HG02763 (cell line): ENCODE measurements around the gene NAA35.
"Not testable (repeated sequence)": the region's sequence is repeated elsewhere in the genome, so short reads cannot be mapped to it uniquely, and the experiment has no call there.

Source experiments
- ATAC-seq: cut with Tn5 transposase; IDR thresholded peaks from one replicate; pipeline ENCODE4 v1.9.1; 2021; ENCODE audit warnings: mild to moderate bottlenecking, moderate library complexity; ENCODE audit not compliant: unreplicated experiment

The NAA35 gene

GRCh38 chr9:86022687-86023266 lies 81.8 kb downstream of the NAA35 start:
- no peak for ATAC-seq

- ATAC-seq = no peak
These were observed 86.8 kb downstream of the NAA35 start for GRCh38 chr9:86027767-86028166.

DNA sequence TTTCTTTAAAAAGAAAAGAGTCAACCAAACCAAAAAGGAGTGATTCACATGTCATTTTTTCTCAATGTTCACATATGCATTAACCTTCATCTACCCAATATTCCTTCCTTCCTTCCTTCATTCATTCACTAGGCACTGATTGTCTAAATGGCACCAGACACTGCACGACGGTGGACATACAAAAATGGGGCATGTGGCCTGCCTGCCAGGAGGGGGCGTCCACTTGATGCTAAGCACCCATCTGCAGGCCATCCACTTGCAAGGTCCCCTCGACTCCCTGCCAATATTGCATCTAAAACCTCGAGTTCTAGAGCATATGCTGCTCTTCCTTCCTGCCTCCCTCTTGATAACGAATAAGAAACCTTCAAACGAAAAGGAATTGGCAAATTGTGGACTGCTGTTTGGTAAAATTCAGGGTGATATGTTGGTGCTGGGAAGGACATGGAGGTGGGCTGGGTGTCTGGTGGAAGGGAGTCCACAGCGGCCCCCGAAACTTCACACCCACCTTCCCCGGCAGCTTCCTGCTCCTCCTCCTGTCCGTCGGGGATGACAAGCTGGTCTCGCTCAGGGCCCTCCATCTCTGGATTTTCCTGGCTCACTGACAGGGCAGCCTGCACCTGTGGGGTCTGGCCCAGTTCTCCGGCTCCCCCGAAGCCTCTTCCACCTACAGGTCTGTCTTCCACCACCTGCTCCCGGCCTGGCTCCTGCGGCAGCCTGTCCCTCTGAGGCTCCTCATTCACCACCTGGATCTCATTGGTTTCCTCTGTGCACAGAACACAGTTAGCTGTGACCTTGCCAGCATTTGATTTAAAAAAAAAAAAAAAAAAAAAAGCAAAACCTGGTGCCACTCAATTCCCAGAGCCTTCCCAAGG lies 94.2 kb downstream of the NAA35 start:
- no peak for ATAC-seq

GRCh38 chr9:86035827-86036440 lies 95.0 kb downstream of the NAA35 start:
- ATAC-seq = no peak

- no peak for ATAC-seq
These were observed 95.6 kb downstream of the NAA35 start for GRCh38 chr9:86036555-86036954.

- no peak for ATAC-seq
These were observed 99.3 kb downstream of the NAA35 start for GRCh38 chr9:86039991-86040860.

DNA sequence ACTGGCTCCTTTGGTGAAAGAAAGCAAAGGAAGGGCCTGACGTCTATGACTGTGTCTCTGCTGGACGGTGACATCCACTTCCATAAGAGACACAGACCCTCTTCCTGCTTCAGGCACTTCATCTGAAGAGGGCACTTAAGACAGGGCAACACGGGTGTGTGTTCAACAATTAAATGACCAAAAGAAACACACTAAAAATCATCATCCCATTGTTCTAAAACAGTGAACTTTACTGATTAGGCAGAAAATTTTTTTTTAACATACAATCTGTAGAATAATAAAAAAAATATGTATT lies 99.9 kb downstream of the NAA35 start:
- no peak for ATAC-seq

DNA sequence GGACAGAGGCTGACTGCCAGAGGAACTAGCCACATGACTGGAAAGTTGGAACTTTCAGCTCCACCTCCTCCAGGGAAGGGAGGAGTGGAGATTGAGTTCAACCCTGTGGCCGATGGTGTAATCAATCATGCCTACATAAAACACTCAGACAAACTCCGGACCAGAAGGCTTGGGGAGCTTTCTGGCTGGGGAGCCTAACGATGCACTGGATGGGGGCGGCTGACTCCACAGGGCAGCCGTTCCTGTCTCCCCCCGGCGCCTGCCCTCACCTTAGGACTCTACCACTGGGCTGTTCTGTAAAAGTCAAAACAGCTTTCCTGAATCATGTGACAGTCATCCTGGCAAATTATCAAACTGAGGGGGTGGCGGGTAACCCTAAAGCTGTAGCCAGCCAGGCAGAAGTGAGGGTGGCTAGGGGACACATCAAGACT lies 100.4 kb downstream of the NAA35 start:
- no peak for ATAC-seq

GRCh38 chr9:86042199-86042978 lies 101.4 kb downstream of the NAA35 start:
- no peak for ATAC-seq

DNA sequence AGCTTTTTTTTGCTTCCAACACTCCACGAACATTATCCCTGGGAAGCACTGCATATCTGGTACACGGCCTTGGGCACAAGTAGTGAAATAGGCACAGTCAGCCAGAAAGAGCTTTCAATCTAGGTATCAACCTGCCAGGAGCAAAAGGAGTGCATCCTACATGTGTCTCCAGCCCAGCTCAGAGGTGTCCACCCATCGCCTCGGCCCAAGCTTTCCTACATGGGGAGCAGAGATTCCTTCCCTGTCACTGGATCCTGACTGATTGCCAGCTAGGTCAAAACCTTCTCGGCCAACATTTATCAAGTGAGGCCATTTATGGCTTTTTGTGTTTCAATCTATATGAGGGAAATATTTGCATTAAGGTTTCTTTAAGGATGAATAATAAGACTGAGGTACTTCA lies 102.6 kb downstream of the NAA35 start:
- ATAC-seq = no peak

DNA sequence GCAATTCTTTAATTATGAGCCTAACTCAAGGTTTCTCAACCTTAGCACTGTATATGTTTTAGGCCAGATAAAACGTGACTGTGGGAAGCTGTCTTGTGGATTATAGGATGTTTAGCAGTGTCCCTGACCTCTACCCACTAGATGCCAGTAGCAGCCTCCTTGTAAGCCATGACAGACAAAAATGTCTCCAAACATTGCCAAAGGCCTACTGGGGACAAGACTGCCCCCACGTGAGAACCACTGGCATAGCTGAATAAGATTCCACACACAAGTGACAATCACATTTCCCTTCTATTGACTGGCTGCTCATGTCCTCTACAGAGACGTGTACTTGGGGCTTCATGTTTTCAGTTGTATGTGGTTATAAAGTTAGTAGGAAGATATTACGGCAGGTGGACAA lies 103.1 kb downstream of the NAA35 start:
- no peak for ATAC-seq

- no peak for ATAC-seq
These were observed 104.7 kb downstream of the NAA35 start for GRCh38 chr9:86045654-86046053.

DNA sequence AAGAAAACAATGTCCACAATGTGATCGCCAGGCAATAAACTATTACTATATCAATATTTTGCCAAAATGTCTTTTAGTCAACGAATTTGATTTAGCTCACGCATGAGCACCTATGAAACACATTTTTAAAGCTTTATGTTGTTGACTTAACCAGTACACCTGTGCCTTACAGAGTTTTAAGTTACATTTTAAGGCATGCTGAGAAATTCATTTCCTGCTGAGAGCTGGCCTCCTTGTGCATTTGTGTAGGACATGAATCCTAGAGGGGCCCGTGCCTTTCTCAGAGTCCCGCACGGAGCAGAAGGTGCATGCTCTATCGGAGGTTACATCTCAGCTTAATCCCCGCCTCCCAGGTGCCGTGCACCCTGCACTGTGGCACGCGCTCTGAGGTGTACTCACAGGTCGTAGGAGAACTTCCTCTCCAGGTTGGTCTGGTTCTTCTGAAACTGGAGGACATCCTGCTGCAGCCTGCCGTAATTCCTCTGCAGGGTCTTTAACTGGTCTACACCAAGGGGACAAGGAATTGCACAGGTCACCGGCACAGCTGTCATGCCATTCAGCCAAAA lies 105.2 kb downstream of the NAA35 start:
- ATAC-seq = no peak

DNA sequence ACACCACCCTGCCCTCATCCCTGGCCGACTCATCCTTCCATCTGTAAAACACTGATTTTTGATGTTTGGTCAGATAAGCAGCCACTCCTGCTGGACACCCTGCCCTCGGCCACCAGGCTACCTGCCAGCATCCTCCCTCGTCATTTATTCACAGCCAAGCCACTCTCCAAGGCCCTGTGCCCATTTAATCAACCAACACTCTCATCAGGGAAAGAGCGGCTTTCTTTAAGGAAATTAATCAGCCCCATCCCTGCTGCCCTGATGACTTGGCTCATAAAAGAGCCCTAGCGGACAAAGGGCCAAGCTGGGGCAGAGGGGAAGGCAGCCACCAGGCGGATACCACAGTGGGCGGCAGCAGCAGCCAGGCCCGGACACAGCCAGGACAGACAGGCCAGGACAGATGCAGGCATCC lies 106.0 kb downstream of the NAA35 start:
- ATAC-seq = no peak

- ATAC-seq = no peak
These were observed 106.4 kb downstream of the NAA35 start for GRCh38 chr9:86047361-86047760.

- not testable (repeated sequence) for ATAC-seq
These were observed 107.2 kb downstream of the NAA35 start for GRCh38 chr9:86048018-86048742.

GRCh38 chr9:86052556-86053468 lies 111.9 kb downstream of the NAA35 start:
- ATAC-seq = no peak

GRCh38 chr9:86054695-86055094 lies 113.7 kb downstream of the NAA35 start:
- no peak for ATAC-seq
